Left lung (tissue), 10 donors: ENCODE results near the gene IFT52. TPM values are rescaled to one million over a fixed set of nuclear protein-coding genes. Genes with fewer than 3 reads are reported as not detected.
A peak's percentile ranks its signal among the peaks of the same experiment; 100 is the strongest.
"Not testable (repeated sequence)": the region's sequence is repeated elsewhere in the genome, so short reads cannot be mapped to it uniquely, and the experiment has no call there.

Experiments used
- ATAC-seq: fragments of 200-7000 bp; cut with Tn5 transposase; one replicate; pipeline ENCODE4 v1.9.1; 2020; ENCODE audit warnings: moderate library complexity
- DNase-seq, 4 donors: peaks; one replicate each; pipeline ENCODE4 v3.0.0-alpha.2; 2013 to 2020
- H3K27ac ChIP-seq, 2 donors: fragments of 200-600 bp; sonication (generic) in 1 of 2; one replicate each; pipeline versions ENCODE4 v1.5.0 to v1.8.0; 2020 to 2021
- H3K27me3 ChIP-seq, 2 donors: fragments of 200-600 bp; sonication (generic) in 1 of 2; one replicate each; pipeline versions ENCODE4 v1.5.0 to v1.8.0; 2020 to 2021
- H3K36me3 ChIP-seq, 2 donors: fragments of 200-600 bp; sonication (generic) in 1 of 2; one replicate each; pipeline versions ENCODE4 v1.5.0 to v1.8.0; 2020 to 2021
- H3K4me1 ChIP-seq, 2 donors: fragments of 200-600 bp; one replicate each; pipeline ENCODE4 v1.8.0; 2021
- H3K4me3 ChIP-seq, 2 donors: fragments of 200-600 bp; sonication (generic) in 1 of 2; one replicate each; pipeline versions ENCODE4 v1.5.0 to v1.8.0; 2020 to 2021; ENCODE audit warnings: mild to moderate bottlenecking in 1 of 2
- H3K9me3 ChIP-seq, 2 donors: fragments of 200-600 bp; sonication (generic) in 1 of 2; one replicate each; pipeline versions ENCODE4 v1.5.0 to v1.8.0; 2020 to 2021
- CTCF ChIP-seq, 2 donors: fragments of 200-600 bp; sonication (generic) in 1 of 2; IDR thresholded peaks; one replicate each; pipeline versions ENCODE4 v1.5.0 to v1.8.0; 2021; ENCODE audit warnings: antibody characterized with exemption in 2 of 2
- intact Hi-C, 2 donors: fragments of 100-400 bp; cut with DNase I; formaldehyde crosslinking; loops; one replicate each; pipeline versions ENCODE4 v1.11.2 to v1.14.2; 2022
- polyA plus RNA-seq, 6 donors: library from polyadenylated mRNA; unstranded; fragments of 120-200 nt; gene quantifications; one replicate each; pipeline ENCODE4 v1.2.1, GENCODE V29; 2013; ENCODE audit not compliant: insufficient read length in 6 of 6
- total RNA-seq, 2 donors: library from RNA; stranded (reverse); fragmentation: NEBNext Ultra II Directional; extraction: Animal tissue kit (Norgen Biotek cat#: 25700); gene quantifications; one replicate each; pipeline ENCODE4 v1.2.1, GENCODE V29; 2021
- donor health status: DM: no; HTN: yes; CAD: no.
- donor health status: DM: no; HTN: no; CAD: no.

The IFT52 gene
- total and polyA plus RNA-seq, 8 donors, result 19.4 to 81.2 (median 72.1) TPM

GRCh38 chr20:43586641-43587040 is 4.1 kb upstream of the IFT52 start:
- TF ChIP-seq CTCF (IDR thresholded peaks at IDR 0.05), result no peak
- H3K27ac ChIP-seq, result no peak overlapping the region
- H3K27me3 ChIP-seq, result no peaks in the 10 kb centered on the region
- intact Hi-C loops, result no loop called here
- H3K9me3 ChIP-seq, result no peaks in the 10 kb centered on the region
- DNase-seq (no peak), ATAC-seq (no peak)
- H3K4me1 ChIP-seq, result peaks cover 4 to 23% of the 10 kb centered on the region in 2 donors
- H3K36me3 ChIP-seq, result no peaks in the 10 kb centered on the region
- no peak overlapping the region for H3K4me3 ChIP-seq

GRCh38 chr20:43588526-43588925 is 2.2 kb upstream of the IFT52 start:
- H3K36me3 ChIP-seq, H3K9me3 ChIP-seq, H3K27me3 ChIP-seq, ATAC-seq, DNase-seq, H3K4me3 ChIP-seq, intact Hi-C loops, H3K27ac ChIP-seq: not testable (repeated sequence)
- H3K4me1 ChIP-seq, result peaks cover 4 to 29% of the 10 kb centered on the region in 2 donors

- Histone ChIP-seq H3K4me3 (peak overlapping the region; percentile 91 to 92), H3K27me3 (no peaks in the 10 kb centered on the region), H3K27ac (peak overlapping the region; percentile 77 to 90), H3K9me3 (no peaks in the 10 kb centered on the region), H3K4me1 (peaks cover 4 to 17% of the 10 kb centered on the region in 2 donors), H3K36me3 (peaks cover 0 to 5% of the 10 kb centered on the region in 2 donors)
- TF ChIP-seq CTCF (IDR thresholded peaks at IDR 0.05), result no peak
- intact Hi-C loops, result no loop called here
- ATAC-seq (peak; percentile 4), DNase-seq (peak in 1 of 4 donors; percentile 5)
These were observed 723 bp upstream of the IFT52 start for GRCh38 chr20:43590036-43590391.

GRCh38 chr20:43601960-43602359 is 11.2 kb downstream of the IFT52 start:
- H3K4me3 ChIP-seq, H3K27ac ChIP-seq, H3K9me3 ChIP-seq, ATAC-seq, H3K4me1 ChIP-seq, DNase-seq, H3K27me3 ChIP-seq, intact Hi-C loops: not testable (repeated sequence)
- peaks cover 0 to 53% of the 10 kb centered on the region in 2 donors for H3K36me3 ChIP-seq

- intact Hi-C loops, result no loop called here
- Histone ChIP-seq H3K4me1 (no peaks in the 10 kb centered on the region), H3K27ac (no peak overlapping the region), H3K9me3 (no peaks in the 10 kb centered on the region), H3K4me3 (no peak overlapping the region), H3K27me3 (no peaks in the 10 kb centered on the region), H3K36me3 (peaks cover 0 to 42% of the 10 kb centered on the region in 2 donors)
- ATAC-seq (no peak), DNase-seq (no peak)
- no peak for TF ChIP-seq CTCF (IDR thresholded peaks at IDR 0.05)
These were observed 12.4 kb downstream of the IFT52 start for GRCh38 chr20:43603124-43603523.

GRCh38 chr20:43605715-43606114 is 15.0 kb downstream of the IFT52 start:
- ATAC-seq (no peak), DNase-seq (no peak)
- Histone ChIP-seq H3K27me3 (no peaks in the 10 kb centered on the region), H3K4me3 (no peak overlapping the region), H3K4me1 (no peaks in the 10 kb centered on the region), H3K27ac (no peak overlapping the region), H3K9me3 (no peaks in the 10 kb centered on the region), H3K36me3 (peaks cover 0 to 28% of the 10 kb centered on the region in 2 donors)
- no peak for TF ChIP-seq CTCF (IDR thresholded peaks at IDR 0.05)
- intact Hi-C loops, result no loop called here

GRCh38 chr20:43607278-43607677 is 16.5 kb downstream of the IFT52 start:
- H3K36me3 ChIP-seq, result peaks cover 0 to 28% of the 10 kb centered on the region in 2 donors
- H3K9me3 ChIP-seq, H3K4me1 ChIP-seq, H3K4me3 ChIP-seq, DNase-seq, H3K27me3 ChIP-seq, ATAC-seq, H3K27ac ChIP-seq, intact Hi-C loops: not testable (repeated sequence)
